ENCODE data around the gene OR1Q1. TPM values are rescaled to one million over a fixed set of nuclear protein-coding genes. Genes with fewer than 3 reads are reported as not detected.

OR1Q1 gene
- total RNA-seq (2014; rRNA removed; shearing (Covaris generic)) (not detected in 2 replicates), polyA plus RNA-seq (2016; fragmentation: Nextera tagmentation; extraction: Ambion mirVana) (not detected in 2 replicates)
- long read RNA-seq: 0 reads

GRCh38 chr9:122614362-122614761 lies at the start of gene OR1Q1:
Gene OR1Q1 (plus strand): TSS chr9:122614738. CDS start chr9:122614738, 0 bp downstream.
- DNase-seq (ENCODE audit: low spot score): no peak
- Histone ChIP-seq H3F3A (replicated peaks; ENCODE audit: low read depth) (no peaks in the 10 kb centered on the region), H3K27ac (ENCODE audit: low read depth) (no peak within 1 kb of the TSS), H3K4me2 (no peak within 1 kb of the TSS), H3K4me1 (ENCODE audit: insufficient read depth) (no peaks in the 10 kb centered on the region), H3K36me3 (ENCODE audit: insufficient read depth) (no peaks in the 10 kb centered on the region; the same call in 1 of the 2 replicates), H3K4me3 (no peak within 1 kb of the TSS), H3K79me2 (replicated peaks; ENCODE audit: insufficient read depth) (no peaks in the 10 kb centered on the region), H2AFZ (no peak within 1 kb of the TSS), H4K20me1 (replicated peaks; ENCODE audit: insufficient read depth) (no peaks in the 10 kb centered on the region), H3K27me3 (ENCODE audit: insufficient read depth) (no peaks in the 10 kb centered on the region), H3K9me2 (ENCODE audit: insufficient read depth) (no peaks in the 10 kb centered on the region)
- H3K27me3 Mint-ChIP-seq (ENCODE audit: insufficient read depth, low read depth, poor library complexity): peaks cover 8% of the 10 kb centered on the region
- no peak for ATAC-seq
- no peak within 1 kb of the TSS for H3K4me3 Mint-ChIP-seq
- peaks cover 82% of the 10 kb centered on the region for H3K9me3 Mint-ChIP-seq
- peaks cover 22% of the 10 kb centered on the region; the same call in 2 of the 3 replicates for H3K36me3 Mint-ChIP-seq (ENCODE audit: low read depth)
- TF ChIP-seq JUNB (IDR thresholded peaks at IDR 0.05; ENCODE audit: unreplicated experiment) (no peak), POLR2AphosphoS5 (IDR thresholded peaks at IDR 0.05; ENCODE audit: low read depth) (no peak), CTCF (conservative IDR thresholded peaks at IDR 0.05; ENCODE audit: low read depth in 2 of 2) (no peak), CREB1 (CRISPR knock-in tag; IDR thresholded peaks at IDR 0.05; ENCODE audit: low read depth) (no peak), REST (IDR thresholded peaks at IDR 0.05; ENCODE audit: unreplicated experiment) (no peak), ZNF114 (CRISPR knock-in tag; IDR thresholded peaks at IDR 0.05) (no peak), STAT1 (IDR thresholded peaks at IDR 0.05; ENCODE audit: unreplicated experiment) (no peak), NANOG (IDR thresholded peaks at IDR 0.05; ENCODE audit: borderline replicate concordance) (no peak), ZNF462 (CRISPR knock-in tag; IDR thresholded peaks at IDR 0.05) (no peak), EZH2phosphoT487 (IDR thresholded peaks at IDR 0.05; ENCODE audit: unreplicated experiment) (no peak), ETS1 (IDR thresholded peaks at IDR 0.05) (no peak), ZNF331 (CRISPR knock-in tag; IDR thresholded peaks at IDR 0.05; ENCODE audit: low read depth) (no peak), EZH2 (IDR thresholded peaks at IDR 0.05; ENCODE audit: low read depth, unreplicated experiment) (no peak)
- no peak within 1 kb of the TSS for H3K27ac Mint-ChIP-seq
- H3K4me1 Mint-ChIP-seq: no peaks in the 10 kb centered on the region

Measured in GM23338 (cell line).